CD4-positive, alpha-beta T cell treated with Interleukin-6 for 4 hours (primary cell): ENCODE measurements around the gene ABHD17A.
"Not testable (repeated sequence)": the region's sequence is repeated elsewhere in the genome, so short reads cannot be mapped to it uniquely, and the experiment has no call there.

Source experiments
- DNase-seq: peaks from one replicate; pipeline ENCODE4 v3.0.0-alpha.2; 2020; ENCODE audit warnings: mixed read lengths

Gene ABHD17A

DNA sequence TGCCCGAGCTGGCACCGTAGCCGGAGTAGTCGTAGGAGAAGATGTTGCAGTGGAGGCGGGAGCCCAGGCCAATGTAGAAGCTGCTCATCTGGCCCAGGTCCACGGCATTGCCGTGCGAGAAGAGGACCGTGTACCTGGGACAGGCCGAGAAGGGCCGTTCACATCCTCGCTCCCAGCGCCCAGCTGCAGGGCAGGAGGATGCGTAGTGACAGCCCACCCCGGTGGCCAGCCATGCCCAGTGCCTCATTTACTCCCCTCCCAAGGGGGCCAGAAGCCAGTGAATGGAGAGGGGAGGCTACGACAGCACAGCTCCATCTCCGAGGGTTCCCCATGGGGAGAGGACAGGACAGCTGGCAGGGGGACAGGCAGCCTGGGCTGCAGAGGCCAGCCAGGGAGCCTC lies 5.3 kb downstream of the ABHD17A start:
- not testable (repeated sequence) for DNase-seq

DNA sequence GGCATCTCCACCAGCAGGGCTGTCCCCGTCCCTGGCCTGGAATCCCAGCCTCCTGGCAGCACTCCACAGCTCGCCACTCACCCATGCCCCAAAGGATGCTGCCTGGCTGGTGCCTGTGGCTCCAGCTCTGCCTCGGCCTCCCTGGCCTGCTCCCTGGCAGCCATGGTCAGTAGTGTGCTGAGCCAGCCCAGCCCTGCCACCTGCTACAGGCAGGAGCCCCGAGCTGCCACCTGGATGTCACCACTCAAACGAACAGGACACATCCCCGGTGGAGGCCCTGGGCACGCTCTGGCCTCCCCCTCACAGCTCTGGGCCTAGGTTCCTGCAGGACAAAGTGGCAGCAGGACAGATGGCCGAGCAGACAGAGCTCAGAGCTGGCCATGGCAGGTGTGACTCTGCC lies 6.7 kb downstream of the ABHD17A start:
- not testable (repeated sequence) for DNase-seq

DNA sequence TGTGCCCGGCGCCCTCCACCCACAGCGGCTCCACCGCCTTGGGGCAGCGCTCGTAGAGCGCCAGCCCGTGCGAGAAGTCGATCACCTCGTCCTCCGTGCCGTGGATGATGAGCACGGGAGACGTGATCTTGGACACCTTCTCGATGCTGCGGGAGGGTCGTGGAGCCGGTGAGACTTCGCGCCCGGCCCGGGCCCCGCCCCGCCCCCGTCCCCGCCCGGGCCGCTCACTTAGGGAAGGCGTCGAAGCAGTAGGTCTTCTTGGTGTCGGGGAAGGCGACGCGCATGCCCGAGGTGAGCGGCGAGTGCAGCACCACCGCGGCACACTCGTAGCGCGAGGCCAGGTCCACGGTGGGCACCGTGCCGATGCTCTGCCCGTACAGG lies 8.0 kb downstream of the ABHD17A start:
- not testable (repeated sequence) for DNase-seq

DNA sequence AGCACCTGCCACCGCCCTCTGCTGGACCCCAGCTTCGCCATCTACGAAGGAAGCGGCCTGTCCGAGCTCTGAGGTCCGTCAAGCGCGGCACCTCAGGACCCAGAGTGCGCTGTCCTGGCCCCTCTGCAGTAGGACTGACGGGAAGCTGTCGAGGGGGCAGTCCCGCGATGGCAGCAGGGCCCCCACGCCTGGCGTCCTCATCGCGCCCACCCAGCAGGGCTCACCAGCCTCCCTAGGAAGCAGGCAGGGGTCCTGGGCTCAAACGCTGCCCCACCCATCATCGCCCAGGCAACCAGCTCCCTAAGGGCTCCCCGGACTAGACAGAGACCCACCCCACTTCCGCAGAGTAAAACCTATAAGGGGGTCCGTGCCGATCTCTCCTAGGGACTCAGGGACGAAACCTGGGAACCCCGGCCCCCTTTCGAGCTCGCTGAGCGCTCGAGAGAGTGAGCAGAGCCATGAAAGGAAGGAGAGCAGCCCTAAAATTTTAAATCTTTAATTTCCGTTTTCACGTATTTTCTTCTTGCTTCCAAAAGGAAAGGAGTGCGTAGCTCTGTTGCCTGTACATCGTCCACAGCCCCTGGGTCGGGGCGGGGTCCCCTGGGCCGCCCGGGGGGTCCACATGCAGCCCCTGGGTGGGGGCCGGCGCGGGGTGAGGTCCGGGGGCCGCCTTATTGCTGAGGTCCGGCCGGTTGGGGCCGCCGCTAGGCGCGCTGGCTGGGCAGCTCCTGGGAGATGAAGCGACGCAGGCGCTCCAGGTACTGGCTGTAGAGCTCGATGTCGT lies 8.6 kb downstream of the ABHD17A start:
- not testable (repeated sequence) for DNase-seq

DNA sequence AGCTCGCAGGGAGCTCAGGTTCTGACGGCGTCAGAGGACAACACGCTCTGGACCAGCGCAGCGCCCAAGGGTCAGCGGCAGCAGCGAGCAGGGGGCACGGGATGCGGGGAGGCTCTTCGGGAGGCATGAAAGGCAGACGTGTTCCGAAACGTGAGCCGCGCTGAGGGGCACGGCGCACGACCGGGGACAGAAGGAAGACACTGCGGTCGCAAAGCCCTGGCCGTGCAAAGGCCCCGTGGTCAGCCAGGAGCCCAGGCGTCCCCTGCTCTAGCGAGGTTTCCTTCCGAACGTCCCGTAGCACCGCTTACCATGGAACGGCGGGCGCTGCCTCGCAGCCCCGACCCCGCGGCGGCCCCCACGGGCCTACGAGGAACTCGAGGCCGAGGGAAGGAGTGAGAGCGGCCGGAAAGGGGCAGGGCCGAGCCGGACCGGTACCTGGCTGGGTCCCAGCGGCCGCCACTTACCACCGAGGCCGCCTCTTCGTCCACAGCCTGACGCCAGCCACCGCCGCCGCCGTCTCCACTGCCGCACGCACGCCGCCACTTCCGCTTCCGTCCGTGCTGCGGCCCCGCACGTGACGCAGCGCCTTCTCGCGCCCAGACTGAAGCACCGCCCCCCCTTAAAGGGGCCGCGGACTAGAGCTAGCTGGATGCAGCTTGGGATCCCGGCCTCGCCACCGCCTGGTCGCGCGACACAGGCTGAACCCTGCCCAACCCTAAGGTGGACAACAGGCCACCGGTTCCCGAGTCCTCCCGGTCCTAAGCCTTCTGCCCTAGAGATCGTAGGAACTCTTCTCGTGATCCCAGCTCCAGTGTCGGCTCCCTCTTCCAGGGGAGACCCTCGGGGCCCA lies 9.4 kb downstream of the ABHD17A start:
- DNase-seq: peak; percentile 90

DNA sequence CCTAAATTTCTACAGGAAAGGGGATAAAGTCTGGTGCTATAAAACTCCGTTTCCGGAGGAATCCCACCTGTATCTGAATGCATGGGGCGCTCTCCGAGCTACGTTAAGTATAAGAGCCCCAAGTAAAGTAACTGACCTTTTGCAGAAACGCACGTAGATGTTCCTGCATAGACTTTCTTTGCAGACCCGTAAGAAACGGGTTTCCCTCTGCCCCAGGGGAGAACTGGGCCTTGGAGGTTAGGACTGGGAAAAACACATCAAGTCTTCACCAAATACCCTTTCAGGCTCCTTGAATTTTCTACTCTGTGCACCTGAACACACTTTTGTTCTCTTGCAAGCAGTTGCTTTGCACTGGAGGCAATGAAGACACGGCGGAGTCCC lies 10.0 kb downstream of the ABHD17A start:
- not testable (repeated sequence) for DNase-seq

DNA sequence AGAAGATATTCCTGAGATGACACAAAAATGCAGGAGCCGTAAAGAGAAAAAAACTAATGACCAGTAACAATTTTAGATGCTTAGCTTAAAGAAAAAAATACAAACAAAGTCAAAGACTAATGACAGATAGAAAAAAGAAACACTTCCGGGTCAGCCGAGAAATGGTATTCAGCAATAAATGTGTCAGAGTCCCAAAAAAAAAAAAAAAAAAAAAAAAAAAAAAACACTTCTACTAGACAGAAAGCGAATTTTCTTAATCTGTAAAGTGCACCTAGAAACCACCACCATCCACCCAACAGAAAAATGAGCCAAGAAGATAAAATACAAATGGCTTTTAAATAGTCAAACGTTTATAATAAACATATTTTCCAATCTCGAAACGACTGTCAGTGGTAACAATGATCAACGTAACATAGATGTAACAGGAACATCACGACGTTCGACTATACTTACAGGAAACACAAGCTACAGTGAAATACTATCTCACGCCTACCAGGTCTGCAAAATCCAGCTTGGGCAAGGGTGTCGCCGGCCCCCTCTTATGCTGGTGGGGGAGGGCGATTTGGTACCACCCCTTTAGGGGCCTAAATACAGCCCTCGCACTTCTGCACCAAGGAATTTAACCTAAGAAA lies 10.6 kb downstream of the ABHD17A start:
- no peak for DNase-seq

DNA sequence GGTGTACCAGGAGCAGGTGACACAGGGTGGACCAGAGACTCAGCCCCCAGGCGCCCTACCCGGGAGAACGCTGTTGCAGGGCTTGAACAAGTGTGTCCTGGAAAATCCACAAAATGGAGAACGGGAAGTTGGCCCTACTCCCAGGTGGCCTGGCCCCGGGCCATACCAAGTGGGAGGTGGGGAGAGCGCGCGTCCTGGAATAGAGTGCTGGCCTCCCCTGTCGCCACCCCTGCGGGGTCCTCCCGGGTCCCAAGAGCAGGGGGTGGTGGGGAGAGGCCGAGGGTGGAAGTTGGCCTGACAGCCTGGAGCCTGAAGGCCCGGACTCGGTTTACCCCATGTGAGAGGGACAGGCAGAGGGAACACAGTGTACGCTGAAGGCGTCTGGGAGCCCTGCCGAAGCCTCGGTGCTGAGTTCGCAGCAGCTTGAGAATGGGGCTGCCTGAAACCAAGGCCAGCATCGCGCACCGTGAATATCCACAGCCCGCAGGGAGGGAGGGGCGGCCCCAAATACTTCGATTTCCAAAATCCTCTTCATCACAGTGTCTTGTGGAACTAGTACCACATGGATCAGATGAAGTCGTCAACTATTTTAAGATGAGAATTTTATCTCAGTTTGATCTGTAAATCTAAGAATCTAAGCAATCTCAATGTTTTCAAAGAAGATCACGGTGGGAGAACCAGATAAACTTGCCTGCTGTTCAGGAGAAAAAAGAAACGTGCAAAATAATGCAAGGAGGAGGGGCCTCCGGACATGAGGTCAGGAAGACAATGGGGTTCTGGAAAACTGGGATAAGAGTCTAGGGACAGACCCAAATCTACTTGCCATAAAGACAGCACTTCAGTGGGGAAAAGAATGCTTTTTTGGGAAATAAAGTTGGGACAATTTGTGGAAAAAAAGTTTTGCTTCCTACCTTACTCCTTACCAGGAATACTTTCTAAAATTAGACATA lies 11.5 kb downstream of the ABHD17A start:
- DNase-seq: no peak

DNA sequence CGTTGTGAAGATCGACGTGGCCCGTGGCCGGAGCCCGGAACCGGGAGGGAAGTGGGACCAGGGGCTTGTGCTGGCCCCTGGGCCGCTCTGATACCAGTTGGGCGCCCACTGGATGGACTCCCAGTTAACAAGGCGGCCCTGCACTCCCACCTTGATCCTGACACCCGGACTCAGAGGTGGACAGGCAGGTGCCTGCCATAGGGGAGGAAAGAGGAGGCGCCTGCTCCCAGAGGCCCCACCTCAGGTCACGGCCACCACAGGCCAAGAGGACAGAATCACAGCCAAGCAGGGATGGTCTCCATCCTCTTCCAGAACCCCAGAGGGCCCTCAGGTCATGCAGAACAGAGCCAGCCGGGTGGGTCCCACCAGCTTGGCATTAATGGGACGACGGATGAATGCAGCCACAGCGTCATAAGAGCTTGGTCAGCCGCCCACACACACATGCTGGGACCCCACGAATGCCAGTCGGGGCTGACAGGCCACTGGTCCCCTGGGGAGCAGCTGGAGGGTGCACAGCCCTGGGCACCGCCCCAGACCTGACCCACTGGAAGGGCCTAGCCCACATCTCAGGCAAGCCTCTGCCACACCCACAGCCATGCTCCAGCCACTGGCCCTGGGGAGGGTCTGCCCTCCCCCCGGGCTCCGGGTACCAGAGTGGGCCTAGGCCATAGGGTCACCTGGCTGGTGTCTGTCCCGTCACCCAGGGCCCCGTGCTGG lies 12.3 kb downstream of the ABHD17A start:
- DNase-seq: no peak

DNA sequence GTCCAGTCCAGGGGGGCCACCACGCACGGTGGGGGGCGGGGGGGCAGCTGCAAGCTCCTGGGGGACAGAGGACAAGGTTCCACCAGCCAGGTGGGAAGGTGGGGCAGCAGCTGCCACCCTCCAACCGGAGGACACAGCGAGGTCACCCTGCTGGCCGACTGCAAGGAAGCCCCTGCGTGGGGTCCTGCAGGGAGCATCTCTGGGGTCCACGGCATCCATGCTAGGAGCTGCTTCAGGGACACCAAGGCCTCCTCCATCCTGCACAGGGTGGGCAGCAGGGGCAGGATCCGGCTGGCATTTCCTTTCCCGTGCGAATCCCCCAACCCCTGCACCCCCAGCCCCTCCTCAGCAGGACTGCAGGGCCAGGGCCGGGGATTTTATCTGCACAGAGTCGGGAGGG lies 13.7 kb downstream of the ABHD17A start:
- no peak for DNase-seq

DNA sequence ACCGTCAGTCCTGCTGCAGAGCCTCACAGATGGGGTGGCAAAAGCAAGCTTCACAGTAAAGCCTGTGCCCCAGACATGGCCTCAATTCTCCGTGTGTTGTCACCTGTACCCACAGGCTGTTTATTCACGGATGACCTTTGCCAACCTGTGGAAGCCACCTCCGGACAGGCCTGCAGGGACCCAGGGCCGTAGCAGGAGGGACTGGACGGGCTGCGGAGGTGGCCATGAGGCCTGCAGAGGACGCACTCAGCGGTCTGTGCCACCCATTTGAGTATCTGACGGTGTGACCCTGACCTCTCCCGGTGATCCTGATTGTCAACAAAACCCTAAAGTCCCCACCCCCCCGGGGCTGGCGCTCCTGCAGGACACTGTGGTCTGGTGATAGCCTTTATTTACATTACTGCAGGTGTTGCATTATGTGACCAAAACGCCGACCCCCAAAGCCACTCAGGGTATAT lies 14.1 kb downstream of the ABHD17A start:
- no peak for DNase-seq

DNA sequence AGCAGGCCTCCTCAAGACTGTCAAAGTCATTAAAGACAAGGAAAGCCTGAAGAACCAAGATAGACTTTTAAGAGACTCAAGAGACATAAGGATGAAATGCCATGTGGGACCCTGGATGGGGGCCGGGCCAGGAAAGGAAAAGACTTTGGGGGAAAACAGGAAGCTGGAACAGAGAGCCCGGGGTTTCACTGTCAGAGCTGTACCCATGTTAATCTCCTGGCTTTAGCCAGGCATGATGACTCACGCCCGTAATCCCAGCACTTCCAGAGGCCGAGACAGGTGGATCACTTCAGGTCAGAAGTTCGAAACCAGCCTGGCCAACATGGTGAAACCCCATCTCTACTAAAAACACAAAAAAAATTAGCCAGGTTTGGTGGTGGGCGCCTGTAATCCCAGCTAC lies 16.3 kb downstream of the ABHD17A start:
- no peak for DNase-seq

DNA sequence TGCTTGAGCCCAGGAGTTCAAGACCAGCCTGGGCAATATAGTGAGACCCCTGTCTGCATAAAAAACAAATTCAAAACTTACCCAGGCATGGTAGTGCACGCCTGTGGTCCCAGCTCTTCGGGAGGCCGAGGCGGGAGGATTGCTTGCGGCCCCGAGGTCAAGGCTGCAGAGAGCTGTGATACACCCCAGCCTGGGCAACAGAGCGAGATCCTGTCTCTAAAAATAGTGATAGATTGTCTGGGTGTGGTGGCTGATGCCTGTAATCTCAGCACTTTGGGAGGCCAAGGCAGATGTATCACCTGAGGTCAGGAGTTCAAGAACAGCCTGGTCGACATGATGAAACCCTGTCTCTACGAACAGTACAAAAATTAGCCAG lies 18.0 kb downstream of the ABHD17A start:
- DNase-seq: no peak

DNA sequence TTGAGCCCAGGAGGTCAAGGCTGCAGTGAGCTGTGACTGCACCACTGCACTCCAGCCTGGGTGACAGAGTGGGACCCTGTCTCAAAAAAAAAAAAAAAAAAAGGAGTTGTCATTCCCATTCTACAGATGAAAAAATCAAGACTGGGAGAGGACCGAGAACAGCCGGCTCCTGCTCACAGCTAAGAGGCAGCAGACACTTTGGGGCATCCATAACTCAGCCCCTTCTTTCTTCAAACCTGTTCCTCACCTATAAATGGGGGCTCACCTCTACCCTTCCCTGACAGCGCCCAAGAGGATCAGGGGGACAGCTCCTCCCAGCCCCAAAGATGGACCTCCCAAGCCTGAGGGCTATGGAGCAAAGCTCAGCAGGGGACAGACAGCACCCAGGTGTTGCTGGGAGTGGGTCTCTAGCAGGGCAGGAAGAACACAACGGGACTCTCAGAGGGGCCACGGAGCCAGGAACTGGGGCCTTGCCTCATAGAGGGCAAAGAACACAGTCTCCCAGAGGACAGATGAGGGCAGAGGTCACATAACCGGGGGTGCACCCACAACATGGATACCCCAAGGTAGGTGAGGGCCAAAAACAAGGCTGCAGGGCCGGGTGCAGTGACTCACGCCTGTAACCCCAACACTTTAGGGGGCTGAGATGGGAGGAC lies 18.5 kb downstream of the ABHD17A start:
- DNase-seq: no peak

DNA sequence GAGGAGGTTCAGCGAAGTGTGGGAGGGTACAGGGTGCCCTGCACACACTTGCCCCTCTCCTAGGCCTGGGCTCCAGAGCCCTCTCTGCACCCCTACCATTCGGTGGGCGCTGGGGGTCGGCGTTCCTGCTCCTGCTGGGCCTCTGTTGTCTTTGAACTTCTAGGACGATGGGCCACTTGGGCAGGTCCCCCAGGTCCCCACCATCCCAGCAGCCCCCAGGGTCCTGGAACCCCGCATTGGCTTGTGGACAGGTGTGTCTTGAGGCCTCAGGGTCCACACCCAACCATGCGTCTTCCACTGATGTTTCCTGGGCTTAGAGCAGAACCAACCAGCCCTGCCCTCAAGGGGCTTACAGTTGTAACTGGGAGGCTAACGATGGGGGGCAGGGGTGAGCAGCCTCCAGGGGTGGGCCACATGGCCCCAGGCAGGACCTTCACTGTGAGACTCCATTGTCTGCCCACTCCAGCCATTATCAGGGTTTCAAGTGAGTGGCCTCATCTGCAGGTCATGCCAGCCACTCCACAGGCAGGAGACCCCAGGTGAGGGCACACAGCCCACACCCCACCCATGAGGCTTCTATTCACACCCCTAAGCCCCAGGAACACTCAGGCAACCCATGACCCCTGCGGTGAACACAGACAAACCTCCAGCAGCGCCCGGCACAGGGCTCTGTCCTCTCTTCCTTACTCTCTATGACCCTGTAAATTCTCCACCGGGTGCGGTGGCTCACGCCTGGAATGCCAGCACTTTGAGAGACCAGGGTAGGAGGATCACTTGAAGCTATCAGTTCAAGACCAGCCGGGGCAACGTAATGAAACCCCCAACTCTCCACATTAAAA lies 19.9 kb downstream of the ABHD17A start:
- DNase-seq: no peak

DNA sequence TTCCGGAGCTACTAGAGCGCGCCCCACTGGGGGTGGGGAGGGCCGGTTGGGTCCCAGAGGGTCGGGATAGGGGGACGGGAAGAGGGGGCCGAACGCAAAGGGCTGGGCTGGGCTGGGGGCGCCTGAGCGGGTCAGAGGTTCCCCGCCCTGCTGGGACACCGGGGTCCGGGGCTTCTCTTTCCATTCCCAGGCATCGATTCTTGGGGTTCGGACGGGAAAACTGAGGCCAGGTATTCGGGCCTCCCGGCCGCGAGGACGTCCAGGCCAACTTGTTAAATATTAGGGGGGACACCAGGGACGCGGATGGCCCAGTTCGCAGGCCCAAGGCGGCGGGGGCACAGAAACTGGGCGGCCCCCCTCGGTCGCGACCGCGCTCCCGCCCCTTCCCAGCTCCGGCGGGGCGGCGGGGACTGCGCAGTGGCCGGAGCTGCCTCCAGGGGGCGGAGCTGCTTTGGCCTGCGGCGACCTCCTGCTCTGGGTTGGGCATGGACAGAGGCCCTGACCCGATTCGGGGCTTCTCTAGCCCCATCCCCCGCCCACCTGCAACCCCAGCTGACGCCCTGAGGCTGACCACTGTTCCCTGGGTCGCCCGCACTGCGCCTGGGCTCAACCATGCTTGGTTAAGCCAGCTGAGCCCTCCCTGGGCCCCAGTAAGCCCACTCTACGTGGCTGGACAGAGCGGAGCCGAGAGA lies 20.7 kb downstream of the ABHD17A start:
- peak; percentile 74 for DNase-seq

DNA sequence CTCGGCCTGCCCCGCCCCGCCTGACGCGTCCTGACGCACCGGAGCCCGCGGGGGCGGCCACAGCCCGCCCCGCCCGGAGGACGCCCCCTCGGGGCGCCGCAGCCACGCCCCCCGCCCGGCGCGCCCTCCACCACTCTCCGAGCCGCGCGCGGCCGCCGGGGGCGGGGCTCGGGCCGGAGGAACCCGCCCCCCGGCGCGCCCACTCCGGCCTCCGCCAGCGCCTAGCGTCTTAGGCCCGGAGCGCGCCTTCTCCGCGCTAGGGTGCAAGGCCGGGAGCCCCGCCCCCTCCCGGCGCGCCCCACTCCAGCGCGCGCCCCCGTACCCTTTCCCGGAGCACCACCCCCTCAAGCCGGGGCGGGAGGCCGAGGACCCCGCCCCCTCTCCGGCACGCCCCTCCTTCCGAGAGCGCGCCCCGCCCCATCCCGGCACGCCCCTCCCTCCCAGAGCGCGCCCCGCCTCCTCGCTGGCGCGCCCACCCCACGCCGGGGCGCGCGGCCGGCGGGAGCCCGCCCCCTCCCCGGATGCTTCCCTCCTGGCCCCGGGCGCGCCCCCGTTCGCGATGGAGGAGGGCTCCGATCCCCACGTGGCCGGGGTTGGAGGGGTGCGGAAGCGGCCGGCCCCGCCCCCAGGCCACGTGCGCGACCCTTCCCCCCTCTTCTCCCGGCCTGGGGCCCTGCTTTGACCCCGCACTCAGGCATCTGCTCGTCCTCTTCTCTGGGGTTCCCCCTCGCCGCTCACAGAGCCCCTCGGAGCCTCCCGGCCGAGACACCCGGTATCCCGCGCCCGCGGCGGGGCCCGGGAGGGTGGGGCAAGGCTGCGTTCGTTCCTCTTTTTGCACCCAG lies 21.4 kb downstream of the ABHD17A start:
- peak; percentile 94 for DNase-seq

DNA sequence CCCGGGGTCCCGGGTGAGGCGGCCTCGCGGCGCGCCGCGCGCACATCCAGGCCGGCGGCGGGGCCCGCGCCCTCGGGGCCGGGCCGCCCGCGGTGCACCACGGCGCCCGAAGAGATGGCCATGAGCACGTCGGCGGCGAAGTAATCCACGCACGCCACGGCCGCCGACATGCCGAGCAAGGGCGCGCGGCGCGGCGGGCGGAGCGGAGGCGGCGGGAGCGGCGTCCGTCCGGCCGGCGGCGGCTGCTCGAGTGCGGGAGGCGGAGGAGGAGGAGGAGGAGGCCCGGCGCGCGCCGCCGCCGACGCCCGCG lies 22.0 kb downstream of the ABHD17A start, which contains the start of gene KLF16:
KLF16 (minus strand) TSS at position 252 of the 310 bp plus-strand sequence; CDS start at position 170, 82 bp downstream.
- no peak for DNase-seq
